Midbrain (tissue), 1 donor: ENCODE data around the gene SLC39A7.

Source experiments
- DNase-seq: peaks from one replicate; lab custom pipeline; 2025; lab: John Stamatoyannopoulos, UW

Gene SLC39A7

GRCh38 chr6:33170176-33171015 lies 30.3 kb upstream of the SLC39A7 start:
- DNase-seq = no peak

- no peak for DNase-seq
Observed at GRCh38 chr6:33171016-33171879, 29.4 kb upstream of the SLC39A7 start.

- DNase-seq = no peak
Observed at GRCh38 chr6:33171880-33172687, 28.6 kb upstream of the SLC39A7 start.

- no peak for DNase-seq
Observed at GRCh38 chr6:33172688-33173534, 27.8 kb upstream of the SLC39A7 start.

- no peak for DNase-seq
Observed at GRCh38 chr6:33173535-33174180, 27.0 kb upstream of the SLC39A7 start.

- no peak for DNase-seq
Observed at GRCh38 chr6:33174784-33175183, 25.9 kb upstream of the SLC39A7 start.

- DNase-seq = no peak
Observed at GRCh38 chr6:33175436-33176069, 25.1 kb upstream of the SLC39A7 start.

GRCh38 chr6:33176906-33177305 lies 23.8 kb upstream of the SLC39A7 start:
- no peak for DNase-seq

- DNase-seq = no peak
Observed at GRCh38 chr6:33177552-33178446, 22.9 kb upstream of the SLC39A7 start.

- DNase-seq = no peak
Observed at GRCh38 chr6:33178755-33179475, 21.8 kb upstream of the SLC39A7 start.

GRCh38 chr6:33181141-33181540 lies 19.5 kb upstream of the SLC39A7 start:
- DNase-seq = no peak

GRCh38 chr6:33183071-33183683 lies 17.5 kb upstream of the SLC39A7 start:
- no peak for DNase-seq

GRCh38 chr6:33185190-33185589 lies 15.5 kb upstream of the SLC39A7 start:
- DNase-seq = no peak

GRCh38 chr6:33185654-33186187 lies 14.9 kb upstream of the SLC39A7 start:
- DNase-seq = no peak

GRCh38 chr6:33187809-33188208 lies 12.9 kb upstream of the SLC39A7 start:
- no peak for DNase-seq

- no peak for DNase-seq
Observed at GRCh38 chr6:33189164-33189563, 11.5 kb upstream of the SLC39A7 start.

GRCh38 chr6:33189625-33190448 lies 10.8 kb upstream of the SLC39A7 start:
- no peak for DNase-seq
